WERI-Rb-1 (cell line): ENCODE measurements around the gene CNIH3.
"Not testable (repeated sequence)": the region's sequence is repeated elsewhere in the genome, so short reads cannot be mapped to it uniquely, and the experiment has no call there.

Experiments used
- DNase-seq: peaks from one replicate; pipeline ENCODE4 v3.0.0-alpha.2; 2020
- H3K27ac ChIP-seq: fragments of 250-450 bp; sonication (Bioruptor Pico); 2 replicates; pipeline ENCODE4 v1.5.1; 2020; ENCODE audit warnings: mild to moderate bottlenecking, moderate library complexity
- H3K27me3 ChIP-seq: fragments of 250-450 bp; sonication (Bioruptor Pico); 2 replicates; pipeline ENCODE4 v1.5.1; 2021; ENCODE audit warnings: mild to moderate bottlenecking, low read depth, moderate library complexity; ENCODE audit not compliant: insufficient read depth, severe bottlenecking
- H3K36me3 ChIP-seq: fragments of 250-450 bp; sonication (Bioruptor Pico); 2 replicates; pipeline ENCODE4 v1.5.1; 2020; ENCODE audit warnings: mild to moderate bottlenecking, moderate library complexity
- H3K4me3 ChIP-seq: 2 replicates; pipeline ENCODE4 v1.5.1; 2011; ENCODE audit warnings: low read depth, mild to moderate bottlenecking, control low read depth, low read length
- H3K9me3 ChIP-seq: fragments of 250-450 bp; sonication (Bioruptor Pico); 2 replicates; pipeline ENCODE4 v1.5.1; 2021; ENCODE audit warnings: mild to moderate bottlenecking, moderate library complexity; ENCODE audit not compliant: severe bottlenecking
- CTCF ChIP-seq: IDR thresholded peaks from 2 replicates; pipeline ENCODE4 v1.5.1; 2011; ENCODE audit warnings: low read depth, mild to moderate bottlenecking, control low read depth, inconsistent platforms, low read length

The CNIH3 gene

DNA sequence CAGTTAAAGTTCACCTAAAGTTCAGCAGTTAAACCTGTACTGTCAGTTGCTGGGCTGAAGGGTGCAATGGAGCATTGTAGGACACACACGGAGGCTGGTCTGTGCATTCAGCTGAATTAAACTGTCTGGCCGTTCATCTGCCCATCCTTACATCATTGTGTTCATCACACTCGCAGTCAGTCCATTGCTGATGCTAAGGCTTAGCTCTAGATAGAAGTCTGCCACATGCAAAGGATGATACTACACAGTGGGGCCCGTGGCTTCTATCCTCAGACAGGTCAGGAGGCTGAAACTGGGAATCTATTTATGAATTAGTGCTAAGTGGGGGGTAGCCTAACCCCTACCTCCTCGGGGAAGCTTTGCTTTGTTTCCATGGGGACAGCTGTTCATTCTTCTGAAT is 60.4 kb downstream of the CNIH3 start:
- no peaks in the 10 kb centered on the region for H3K36me3 ChIP-seq
- H3K27ac ChIP-seq, result no peak overlapping the region
- H3K9me3 ChIP-seq, result no peaks in the 10 kb centered on the region
- TF ChIP-seq CTCF, result no peak
- H3K4me3 ChIP-seq, result no peak overlapping the region
- H3K27me3 ChIP-seq, result no peaks in the 10 kb centered on the region
- no peak for DNase-seq

DNA sequence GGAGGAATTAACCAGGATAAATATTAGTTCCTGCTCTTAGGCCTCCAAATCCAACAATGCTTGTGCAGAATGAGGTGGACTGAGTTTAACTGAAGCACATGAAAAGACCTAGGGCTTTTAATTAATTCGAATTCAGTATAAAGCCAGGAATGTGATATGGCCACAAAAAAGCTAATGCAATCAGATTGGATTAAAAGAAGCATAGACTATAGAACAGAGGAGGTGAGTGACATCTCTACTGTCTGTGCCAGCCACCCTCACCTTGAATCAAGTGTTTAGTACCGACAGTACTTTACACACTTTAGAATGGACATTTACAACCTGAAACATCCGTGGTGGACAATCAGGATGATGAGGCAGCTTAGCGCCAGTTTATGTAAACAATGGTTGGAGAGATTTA is 62.1 kb downstream of the CNIH3 start:
- H3K4me3 ChIP-seq, result no peak overlapping the region
- no peaks in the 10 kb centered on the region for H3K27me3 ChIP-seq
- H3K27ac ChIP-seq, result no peak overlapping the region
- no peaks in the 10 kb centered on the region for H3K9me3 ChIP-seq
- no peaks in the 10 kb centered on the region for H3K36me3 ChIP-seq
- no peak for TF ChIP-seq CTCF
- DNase-seq, result no peak

DNA sequence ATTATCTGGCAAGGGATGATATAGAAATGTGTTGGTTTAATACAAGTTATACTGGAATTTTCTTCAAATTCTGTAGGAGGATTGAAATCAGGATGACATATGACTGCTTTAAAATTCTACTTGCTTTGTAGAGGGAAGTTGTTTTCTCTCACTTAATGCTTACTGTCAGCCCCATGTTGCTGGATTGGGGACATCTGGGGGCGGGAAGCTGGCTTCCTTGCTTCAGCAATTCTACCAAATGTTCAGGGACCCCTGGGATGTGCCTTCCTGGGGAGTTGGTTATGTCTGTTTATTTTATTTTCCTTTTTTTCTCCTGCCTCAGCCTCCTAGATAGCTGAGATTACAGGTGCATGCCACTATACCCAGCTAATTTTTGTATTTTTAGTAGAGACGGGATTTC is 63.5 kb downstream of the CNIH3 start:
- no peak for DNase-seq
- Histone ChIP-seq H3K27me3 (no peaks in the 10 kb centered on the region), H3K4me3 (no peak overlapping the region), H3K27ac (no peak overlapping the region), H3K9me3 (no peaks in the 10 kb centered on the region), H3K36me3 (no peaks in the 10 kb centered on the region)
- TF ChIP-seq CTCF, result no peak

- Histone ChIP-seq H3K4me3 (no peak overlapping the region), H3K9me3 (no peaks in the 10 kb centered on the region), H3K36me3 (no peaks in the 10 kb centered on the region), H3K27me3 (no peaks in the 10 kb centered on the region), H3K27ac (no peak overlapping the region)
- no peak for TF ChIP-seq CTCF
- no peak for DNase-seq
Measured at GRCh38 chr1:224681816-224682215, 65.7 kb downstream of the CNIH3 start.

DNA sequence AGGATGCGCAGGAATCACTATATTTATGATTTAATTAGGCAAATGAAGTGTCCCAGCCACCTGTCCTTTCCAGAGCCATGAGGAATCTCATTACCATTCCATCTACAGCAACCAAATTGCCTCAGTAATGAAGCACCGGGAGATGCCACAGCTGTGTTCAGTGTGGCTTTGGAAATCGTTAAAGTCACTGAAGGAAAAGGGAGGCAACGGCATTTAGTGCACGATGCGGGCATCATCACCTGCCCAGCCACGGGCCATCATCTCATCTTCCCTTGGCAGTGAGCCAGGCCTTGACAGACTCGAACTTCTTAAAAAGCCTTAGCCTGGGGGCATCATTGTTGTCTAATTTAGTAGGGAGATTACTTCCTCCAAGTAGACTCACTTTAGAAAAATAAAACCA is 67.8 kb downstream of the CNIH3 start:
- Histone ChIP-seq H3K36me3 (no peaks in the 10 kb centered on the region), H3K27ac (no peak overlapping the region), H3K9me3 (no peaks in the 10 kb centered on the region), H3K27me3 (no peaks in the 10 kb centered on the region), H3K4me3 (no peak overlapping the region)
- TF ChIP-seq CTCF, result no peak
- DNase-seq, result no peak

GRCh38 chr1:224684979-224685425 is 68.9 kb downstream of the CNIH3 start:
- no peaks in the 10 kb centered on the region for H3K36me3 ChIP-seq
- no peak overlapping the region for H3K4me3 ChIP-seq
- no peak for TF ChIP-seq CTCF
- H3K27me3 ChIP-seq, result no peaks in the 10 kb centered on the region
- H3K27ac ChIP-seq, result no peak overlapping the region
- no peak for DNase-seq
- H3K9me3 ChIP-seq, result no peaks in the 10 kb centered on the region

- H3K9me3 ChIP-seq, H3K27ac ChIP-seq, H3K4me3 ChIP-seq, H3K36me3 ChIP-seq, DNase-seq, H3K27me3 ChIP-seq: not testable (repeated sequence)
Measured at GRCh38 chr1:224686140-224686539, 70.0 kb downstream of the CNIH3 start.
